NCI-H524 (cell line): ENCODE data around the gene ANKRD44.
"Not testable (repeated sequence)": the region's sequence is repeated elsewhere in the genome, so short reads cannot be mapped to it uniquely, and the experiment has no call there.

Experiments used
- DNase-seq, 2 experiments: peaks; one replicate each; lab custom pipeline; 2025; lab: John Stamatoyannopoulos, UW

The ANKRD44 gene

GRCh38 chr2:197259470-197259999 is 51.0 kb downstream of the ANKRD44 start:
- DNase-seq: no peak

GRCh38 chr2:197258580-197258979 is 52.0 kb downstream of the ANKRD44 start:
- DNase-seq: no peak

DNA sequence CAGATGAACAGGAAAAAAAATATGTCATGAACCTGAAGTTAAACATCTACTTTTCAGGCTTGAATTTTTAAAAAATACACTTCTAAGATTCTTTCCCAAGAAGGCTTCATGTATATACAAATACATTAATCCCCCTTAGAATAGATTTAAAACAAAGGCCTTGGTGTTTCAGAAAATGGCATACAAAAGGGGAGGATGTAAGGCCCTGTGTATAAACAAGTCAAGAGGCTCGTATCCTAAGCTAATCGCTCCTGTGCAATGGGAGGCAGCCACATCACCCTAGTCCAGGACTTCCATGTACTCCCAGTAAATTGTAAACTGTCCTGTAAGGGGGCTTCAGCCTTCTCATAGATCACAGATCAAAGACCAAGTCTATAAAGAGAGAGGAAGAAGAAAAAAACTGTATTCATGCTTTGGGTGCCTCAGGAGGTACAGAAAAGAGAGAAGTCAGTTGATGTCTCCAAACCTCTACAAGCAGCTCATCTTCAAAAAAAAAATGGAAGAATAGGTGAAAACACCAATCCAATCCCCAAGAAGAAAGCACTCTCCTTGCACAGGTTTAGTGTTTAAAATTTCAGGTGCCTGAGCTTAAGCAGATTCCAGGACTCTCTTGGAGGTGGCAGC is 53.9 kb downstream of the ANKRD44 start:
- DNase-seq: no peak

- no peak for DNase-seq
Observed at GRCh38 chr2:197256021-197256420, 54.6 kb downstream of the ANKRD44 start.

- DNase-seq: no peak
Observed at GRCh38 chr2:197255543-197255942, 55.0 kb downstream of the ANKRD44 start.

- DNase-seq: no peak
Observed at GRCh38 chr2:197254776-197255530, 55.6 kb downstream of the ANKRD44 start.

DNA sequence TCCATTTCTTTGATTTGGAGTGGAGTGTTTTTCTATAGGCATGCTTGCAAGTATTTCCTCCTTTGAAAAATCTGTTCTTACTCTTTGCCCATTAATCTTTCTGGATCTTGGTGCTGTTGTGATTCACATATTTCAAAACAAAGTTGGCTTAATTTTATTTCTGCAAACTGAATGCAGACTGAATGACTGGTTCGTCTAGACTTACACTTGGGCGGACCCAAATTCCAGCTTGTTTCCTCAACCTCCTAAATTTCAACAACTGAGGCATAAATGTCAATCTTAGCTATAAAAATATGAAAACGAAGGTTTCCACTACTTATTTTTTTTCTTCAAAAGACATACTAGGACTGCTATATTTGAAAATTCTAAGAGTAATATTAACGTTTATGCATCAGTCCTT is 59.0 kb downstream of the ANKRD44 start:
- no peak for DNase-seq

DNA sequence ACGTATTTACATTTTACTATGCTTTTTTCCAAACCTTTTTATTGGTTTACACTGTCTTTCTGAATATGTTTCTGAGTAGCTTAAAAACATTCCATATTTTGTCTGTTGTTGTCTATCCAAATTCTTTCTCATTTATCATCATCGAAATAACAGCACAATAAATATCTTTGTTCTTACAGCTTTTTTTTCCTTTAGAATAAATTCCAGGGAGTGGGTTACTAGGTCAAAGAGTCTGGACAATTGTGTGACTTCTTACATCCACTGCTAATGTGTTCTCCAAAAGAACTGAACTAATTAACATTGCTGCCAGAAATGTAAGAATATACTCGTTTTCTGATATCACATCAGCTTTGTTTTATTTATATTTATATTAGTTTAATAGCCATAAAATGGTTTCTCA is 59.4 kb downstream of the ANKRD44 start:
- DNase-seq: no peak

- no peak for DNase-seq
Observed at GRCh38 chr2:197250084-197250397, 60.5 kb downstream of the ANKRD44 start.

GRCh38 chr2:197249381-197250083 is 61.0 kb downstream of the ANKRD44 start:
- no peak for DNase-seq

GRCh38 chr2:197248623-197249022 is 62.0 kb downstream of the ANKRD44 start:
- no peak for DNase-seq

DNA sequence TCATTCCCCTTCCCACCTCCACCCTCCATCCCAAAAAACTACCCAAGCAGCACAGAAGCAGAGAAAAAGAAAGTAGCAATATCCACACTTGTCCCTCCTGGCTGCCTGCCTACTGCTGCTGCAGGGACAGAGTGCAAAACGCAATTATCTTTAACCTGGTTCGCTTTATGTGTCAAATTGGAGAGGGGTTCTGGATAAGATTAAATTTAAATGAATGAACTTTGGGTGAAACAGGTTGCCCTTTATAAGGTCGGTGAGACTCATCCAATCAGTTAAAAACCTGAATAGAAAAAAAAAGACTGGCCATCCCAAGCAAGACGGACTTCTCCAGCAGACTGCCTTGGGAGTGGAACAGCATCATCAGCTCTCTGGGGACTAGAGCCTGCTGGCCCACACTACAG is 62.6 kb downstream of the ANKRD44 start:
- DNase-seq: no peak

DNA sequence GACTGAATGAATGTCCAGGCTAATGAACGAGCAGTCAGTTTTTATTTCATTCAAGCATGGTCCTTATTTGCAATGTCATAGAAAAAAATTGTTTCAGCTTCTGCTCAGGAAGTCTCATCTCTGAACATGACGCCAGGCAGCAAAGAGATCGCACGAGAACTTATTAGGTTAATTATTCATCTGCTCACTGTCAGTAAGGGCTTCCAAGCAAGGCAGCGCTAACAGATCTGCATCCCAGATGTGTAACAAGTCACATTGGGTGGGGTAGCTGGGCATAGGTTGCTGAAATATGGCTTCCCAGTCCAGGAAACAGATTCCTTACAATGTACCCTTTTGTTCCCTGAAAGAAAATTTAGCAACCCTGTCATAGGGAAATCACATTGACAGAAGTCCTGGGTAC is 63.5 kb downstream of the ANKRD44 start:
- no peak for DNase-seq

DNA sequence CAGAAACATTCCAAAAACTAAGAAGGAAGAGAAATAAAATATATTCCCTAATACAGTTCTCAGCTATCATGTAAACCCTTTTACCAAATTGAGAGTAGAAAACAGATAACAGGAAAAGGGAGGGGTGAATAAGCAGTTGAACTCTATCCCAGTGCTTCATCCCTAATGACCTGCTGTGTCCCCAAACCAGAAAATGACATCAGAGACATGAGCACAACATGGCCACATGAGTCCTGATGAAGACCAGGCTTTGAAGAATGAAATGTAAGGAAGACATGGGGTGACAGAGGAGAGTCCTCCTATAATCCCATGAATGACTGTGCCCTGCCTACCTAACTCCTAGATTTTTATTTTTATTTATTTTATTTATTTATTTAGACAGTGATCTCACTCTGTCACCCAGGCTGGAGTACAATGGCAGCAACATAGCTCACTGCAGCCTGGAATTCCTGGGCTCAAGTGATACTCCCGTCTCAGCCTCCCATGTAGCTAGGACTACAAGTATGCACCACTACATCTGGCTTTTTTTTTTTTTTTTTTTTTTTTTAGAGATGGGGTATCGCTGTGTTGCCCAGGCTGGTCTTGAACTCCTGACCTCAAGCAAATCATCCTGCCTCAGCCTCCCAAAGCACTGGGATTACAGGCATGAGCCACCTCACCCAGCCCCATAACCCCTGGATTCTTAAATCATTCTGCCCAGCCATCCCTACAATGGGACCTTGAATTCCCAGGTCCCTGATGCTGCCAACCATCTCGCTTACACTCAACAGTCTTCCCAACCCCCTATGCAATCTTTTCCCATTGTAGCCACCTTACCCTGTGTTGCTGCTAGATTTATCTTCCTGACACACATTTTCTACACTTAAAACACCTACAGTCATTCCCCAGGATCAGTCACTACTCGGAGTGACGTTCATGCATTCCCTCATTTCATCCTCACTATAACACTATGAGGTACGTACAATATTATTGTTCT is 64.5 kb downstream of the ANKRD44 start:
- DNase-seq: no peak

GRCh38 chr2:197244349-197244748 is 66.2 kb downstream of the ANKRD44 start:
- DNase-seq: no peak

DNA sequence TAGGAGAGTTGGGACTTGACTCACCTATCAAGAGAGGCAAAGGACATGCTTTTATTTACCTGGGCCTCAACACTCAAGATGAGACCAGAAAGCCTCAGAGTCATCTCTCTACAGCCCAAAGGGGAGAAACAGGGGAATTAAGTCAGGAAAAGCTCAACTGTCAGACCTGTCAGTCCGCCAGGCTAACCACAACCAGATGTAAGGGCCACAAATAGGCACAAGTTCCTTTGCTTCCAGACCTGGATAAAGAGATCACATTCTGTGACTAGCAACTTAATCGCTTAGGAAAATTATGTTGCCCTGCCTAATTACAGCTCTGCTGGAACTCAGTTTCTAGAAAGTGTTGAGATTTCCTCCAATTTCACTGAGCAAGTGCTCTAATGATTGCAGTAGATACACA is 67.9 kb downstream of the ANKRD44 start:
- DNase-seq: no peak

GRCh38 chr2:197241596-197241995 is 69.0 kb downstream of the ANKRD44 start:
- no peak for DNase-seq

DNA sequence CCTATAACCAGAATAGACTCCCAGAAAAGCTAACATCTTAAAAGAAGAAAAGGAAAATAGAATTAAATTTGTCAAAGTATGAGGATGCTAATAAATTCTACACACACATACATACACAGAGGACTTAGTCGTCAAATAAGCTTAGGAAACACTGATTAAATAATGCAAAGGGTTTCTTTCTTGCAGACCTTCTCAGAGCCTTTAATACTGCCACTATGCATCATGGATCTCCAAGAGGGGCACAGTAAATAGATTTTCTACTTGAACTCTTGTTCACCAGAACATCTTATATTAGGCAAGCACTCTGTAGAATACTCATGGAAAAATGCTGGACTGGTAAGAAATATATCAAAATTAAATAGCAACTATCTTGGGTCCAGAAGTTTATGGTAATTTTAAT is 69.4 kb downstream of the ANKRD44 start:
- DNase-seq: no peak

DNA sequence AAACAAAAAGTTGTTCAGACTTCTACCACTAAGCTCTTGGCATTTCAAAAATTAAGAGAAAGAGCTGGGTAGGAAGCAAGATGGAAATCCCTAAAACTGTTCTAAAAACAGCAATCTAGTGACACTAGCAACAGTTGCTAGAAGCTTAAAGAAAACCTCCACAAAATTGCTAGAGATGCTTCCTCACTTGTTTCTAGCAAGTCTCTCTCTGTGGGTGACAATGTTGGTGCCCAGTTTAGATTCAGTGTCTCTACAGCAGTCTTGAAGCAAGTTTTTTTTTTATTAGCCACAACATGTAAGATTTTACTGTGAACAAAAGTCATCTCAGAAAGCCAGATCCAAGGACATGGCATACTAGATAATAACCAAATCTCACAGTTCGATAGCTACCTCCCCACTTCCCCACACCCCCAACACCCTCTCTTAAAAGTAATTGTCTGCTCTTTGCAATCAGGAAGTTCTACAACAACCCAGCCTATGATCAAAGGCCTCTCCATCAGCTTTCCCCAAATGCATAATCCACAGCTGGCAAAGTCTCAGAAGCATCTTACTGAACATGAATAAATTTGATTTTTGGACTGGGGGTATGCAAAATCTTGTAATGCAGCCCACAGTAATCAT is 70.0 kb downstream of the ANKRD44 start:
- no peak for DNase-seq

DNA sequence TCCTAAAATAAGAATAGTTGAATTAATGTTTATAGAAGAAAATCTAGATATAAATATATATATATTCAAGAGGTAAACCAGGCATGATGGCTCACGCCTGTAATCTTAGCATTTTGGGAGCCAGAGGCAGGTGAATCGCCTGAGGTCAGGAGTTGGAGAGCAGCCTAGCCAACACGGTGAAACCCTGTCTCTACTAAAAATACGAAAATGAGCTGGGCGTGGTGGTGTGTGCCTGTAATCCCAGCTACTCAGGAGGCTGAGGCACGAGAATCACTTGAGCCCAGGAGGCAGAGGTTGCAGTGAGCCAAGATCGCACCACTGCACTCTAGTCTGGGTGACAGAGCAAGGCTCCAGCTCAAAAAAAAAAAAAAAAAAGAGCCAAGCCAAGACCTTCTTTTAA is 70.6 kb downstream of the ANKRD44 start:
- not testable (repeated sequence) for DNase-seq

GRCh38 chr2:197239434-197239833 is 71.1 kb downstream of the ANKRD44 start:
- no peak for DNase-seq

GRCh38 chr2:197238043-197238365 is 72.6 kb downstream of the ANKRD44 start:
- DNase-seq: no peak
